HG02642 (cell line): ENCODE results near the gene C1orf167.

Experiments
- ATAC-seq: cut with Tn5 transposase; IDR thresholded peaks from one replicate; pipeline ENCODE4 v1.9.1; 2021; ENCODE audit warnings: mild to moderate bottlenecking; ENCODE audit not compliant: unreplicated experiment, poor library complexity

Gene C1orf167

GRCh38 chr1:11736746-11737639 is 25.0 kb upstream of the C1orf167 start:
- no peak for ATAC-seq

GRCh38 chr1:11738096-11738495 is 23.9 kb upstream of the C1orf167 start:
- ATAC-seq = no peak

- ATAC-seq = no peak
Measured at GRCh38 chr1:11738783-11739182, 23.2 kb upstream of the C1orf167 start.

GRCh38 chr1:11740258-11741192 is 21.5 kb upstream of the C1orf167 start:
- no peak for ATAC-seq

- ATAC-seq = no peak
Measured at GRCh38 chr1:11741482-11741881, 20.5 kb upstream of the C1orf167 start.

GRCh38 chr1:11741919-11742558 is 20.0 kb upstream of the C1orf167 start:
- ATAC-seq = no peak

- no peak for ATAC-seq
Measured at GRCh38 chr1:11744287-11744686, 17.7 kb upstream of the C1orf167 start.

- no peak for ATAC-seq
Measured at GRCh38 chr1:11746092-11746491, 15.9 kb upstream of the C1orf167 start.

GRCh38 chr1:11746795-11747487 is 15.1 kb upstream of the C1orf167 start:
- no peak for ATAC-seq

- ATAC-seq = no peak
Measured at GRCh38 chr1:11748294-11749202, 13.4 kb upstream of the C1orf167 start.

GRCh38 chr1:11749203-11749689 is 12.7 kb upstream of the C1orf167 start:
- ATAC-seq = no peak

GRCh38 chr1:11749996-11750395 is 12.0 kb upstream of the C1orf167 start:
- ATAC-seq = no peak

GRCh38 chr1:11751087-11751486 is 10.9 kb upstream of the C1orf167 start:
- ATAC-seq = no peak

- no peak for ATAC-seq
Measured at GRCh38 chr1:11752359-11753088, 9.5 kb upstream of the C1orf167 start.

- ATAC-seq = no peak
Measured at GRCh38 chr1:11753555-11754208, 8.3 kb upstream of the C1orf167 start.

- no peak for ATAC-seq
Measured at GRCh38 chr1:11757047-11757446, 4.9 kb upstream of the C1orf167 start.

GRCh38 chr1:11759791-11760190 is 2.2 kb upstream of the C1orf167 start:
- no peak for ATAC-seq

- no peak for ATAC-seq
Measured at GRCh38 chr1:11761285-11761684, 708 bp upstream of the C1orf167 start.
